Measurements from ENCODE around the gene PRLR.

DNA sequence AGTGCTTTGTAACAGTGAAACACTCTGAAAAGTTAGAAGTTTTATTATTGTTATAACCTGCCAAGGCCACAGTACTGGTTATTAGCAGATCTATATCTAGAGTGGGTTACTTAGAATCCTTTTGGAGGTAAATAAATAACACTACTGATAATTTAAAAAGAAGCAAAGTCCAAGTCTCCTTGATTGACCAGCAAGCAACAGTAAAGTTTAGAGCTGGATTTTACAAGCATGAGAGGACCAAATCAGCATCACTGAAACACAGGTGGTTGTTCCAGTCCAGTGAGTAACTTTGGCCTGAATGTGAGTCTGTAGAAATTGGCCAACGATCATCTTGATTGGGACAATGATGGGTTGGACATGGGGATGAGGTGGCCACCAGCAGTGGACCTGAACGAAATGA, 105.4 kb downstream of the PRLR start:
- TF ChIP-seq, protein P1, sequence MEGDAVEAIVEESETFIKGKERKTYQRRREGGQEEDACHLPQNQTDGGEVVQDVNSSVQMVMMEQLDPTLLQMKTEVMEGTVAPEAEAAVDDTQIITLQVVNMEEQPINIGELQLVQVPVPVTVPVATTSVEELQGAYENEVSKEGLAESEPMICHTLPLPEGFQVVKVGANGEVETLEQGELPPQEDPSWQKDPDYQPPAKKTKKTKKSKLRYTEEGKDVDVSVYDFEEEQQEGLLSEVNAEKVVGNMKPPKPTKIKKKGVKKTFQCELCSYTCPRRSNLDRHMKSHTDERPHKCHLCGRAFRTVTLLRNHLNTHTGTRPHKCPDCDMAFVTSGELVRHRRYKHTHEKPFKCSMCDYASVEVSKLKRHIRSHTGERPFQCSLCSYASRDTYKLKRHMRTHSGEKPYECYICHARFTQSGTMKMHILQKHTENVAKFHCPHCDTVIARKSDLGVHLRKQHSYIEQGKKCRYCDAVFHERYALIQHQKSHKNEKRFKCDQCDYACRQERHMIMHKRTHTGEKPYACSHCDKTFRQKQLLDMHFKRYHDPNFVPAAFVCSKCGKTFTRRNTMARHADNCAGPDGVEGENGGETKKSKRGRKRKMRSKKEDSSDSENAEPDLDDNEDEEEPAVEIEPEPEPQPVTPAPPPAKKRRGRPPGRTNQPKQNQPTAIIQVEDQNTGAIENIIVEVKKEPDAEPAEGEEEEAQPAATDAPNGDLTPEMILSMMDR (conservative IDR thresholded peaks at IDR 0.05 in 1 of 2, IDR thresholded peaks at IDR 0.05 in 1 of 2; ENCODE audit: extremely low read depth in 1 of 2, insufficient read depth in 1 of 2, low read depth in 1 of 2, low read length in 2 of 2) = no peak
- no peak for TF ChIP-seq EZH2 (IDR thresholded peaks at IDR 0.05; ENCODE audit: borderline replicate concordance, low read length)

All from mammary epithelial cell (primary cell).